Dermis blood vessel endothelial cell (primary cell): ENCODE results near the gene ALG12. TPM values are rescaled to one million over a fixed set of nuclear protein-coding genes. Genes with fewer than 3 reads are reported as not detected.

Experiments used
- DNase-seq: peaks from one replicate; pipeline ENCODE4 v3.0.0; 2010
- total RNA-seq: library from RNA; depleted of rRNA; stranded (reverse); fragments of >200 nt; gene quantifications from 2 replicates; pipeline ENCODE4 v1.2.3, GENCODE V29; 2014

Gene ALG12
- total RNA-seq, 1 donor from 2014 or later = 14.6 TPM

- no peak for DNase-seq
These were observed 7.7 kb downstream of the ALG12 start for GRCh38 chr22:49910229-49911155.

GRCh38 chr22:49909476-49910205 lies 8.6 kb downstream of the ALG12 start:
- no peak for DNase-seq

GRCh38 chr22:49907807-49908206 lies 10.4 kb downstream of the ALG12 start:
- no peak for DNase-seq

- DNase-seq = no peak
These were observed 11.4 kb downstream of the ALG12 start for GRCh38 chr22:49906799-49907290.

GRCh38 chr22:49906071-49906798 lies 12.0 kb downstream of the ALG12 start:
- no peak for DNase-seq

GRCh38 chr22:49905465-49905864 lies 12.8 kb downstream of the ALG12 start:
- no peak for DNase-seq

GRCh38 chr22:49904040-49904369 lies 14.2 kb downstream of the ALG12 start:
- no peak for DNase-seq

- DNase-seq = no peak
These were observed 14.8 kb downstream of the ALG12 start for GRCh38 chr22:49903322-49904039.

GRCh38 chr22:49901457-49901856 lies 16.8 kb downstream of the ALG12 start:
- no peak for DNase-seq

- no peak for DNase-seq
These were observed 17.6 kb downstream of the ALG12 start for GRCh38 chr22:49900441-49901230.

GRCh38 chr22:49899530-49899929 lies 18.7 kb downstream of the ALG12 start:
- no peak for DNase-seq

GRCh38 chr22:49897015-49897684 lies 21.1 kb downstream of the ALG12 start:
- DNase-seq = no peak

- no peak for DNase-seq
These were observed 22.0 kb downstream of the ALG12 start for GRCh38 chr22:49896201-49896600.

- no peak for DNase-seq
These were observed 23.8 kb downstream of the ALG12 start for GRCh38 chr22:49894322-49895054.

GRCh38 chr22:49893025-49893424 lies 25.2 kb downstream of the ALG12 start:
- no peak for DNase-seq

GRCh38 chr22:49892226-49892899 lies 25.9 kb downstream of the ALG12 start:
- DNase-seq = no peak

- no peak for DNase-seq
These were observed 29.2 kb downstream of the ALG12 start for GRCh38 chr22:49889071-49889470.

- DNase-seq = no peak
These were observed 30.5 kb downstream of the ALG12 start for GRCh38 chr22:49887702-49888101.

- DNase-seq = no peak
These were observed 31.2 kb downstream of the ALG12 start for GRCh38 chr22:49887064-49887451.
